IPS DF 19.7 (cell line): ENCODE measurements around the gene BRD9.
"Not testable (repeated sequence)": the region's sequence is repeated elsewhere in the genome, so short reads cannot be mapped to it uniquely, and the experiment has no call there.

ENCODE experiments used
- DNase-seq: peaks from one replicate; pipeline ENCODE4 v3.0.0-alpha.2; 2013; ENCODE audit warnings: low read depth, low spot score

Gene BRD9

DNA sequence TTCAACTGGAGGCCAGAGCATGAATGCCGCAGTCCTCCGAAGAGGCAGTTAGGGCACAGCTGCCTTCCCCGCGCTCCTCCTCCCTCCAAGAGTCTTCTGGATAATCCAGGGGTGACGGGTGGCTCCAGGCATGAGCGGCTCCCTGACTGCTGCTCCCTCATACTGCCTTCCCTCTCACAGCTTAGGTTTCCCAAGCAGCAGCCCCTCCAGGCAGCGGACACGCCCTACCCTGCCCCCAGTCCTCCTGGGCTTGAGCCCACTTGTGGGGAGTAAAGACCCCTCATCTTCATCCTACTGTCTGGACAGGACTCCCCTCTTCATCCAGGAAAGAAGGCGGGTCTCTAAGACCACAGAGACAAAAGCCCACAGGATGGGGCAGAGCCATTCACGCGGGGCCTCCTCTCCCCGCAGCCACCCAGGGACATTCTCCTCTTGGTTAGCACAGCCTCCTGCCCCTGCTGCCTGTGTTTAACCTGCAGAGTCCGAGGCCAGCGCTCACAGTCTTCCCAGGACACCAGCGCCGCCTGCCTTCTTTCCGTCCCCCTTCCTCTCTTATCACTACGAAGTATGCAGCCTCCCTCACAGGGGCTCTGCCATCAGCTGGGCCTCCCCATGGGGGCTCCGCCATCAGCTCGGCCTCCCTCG is 47.4 kb downstream of the BRD9 start:
- DNase-seq: not testable (repeated sequence)

DNA sequence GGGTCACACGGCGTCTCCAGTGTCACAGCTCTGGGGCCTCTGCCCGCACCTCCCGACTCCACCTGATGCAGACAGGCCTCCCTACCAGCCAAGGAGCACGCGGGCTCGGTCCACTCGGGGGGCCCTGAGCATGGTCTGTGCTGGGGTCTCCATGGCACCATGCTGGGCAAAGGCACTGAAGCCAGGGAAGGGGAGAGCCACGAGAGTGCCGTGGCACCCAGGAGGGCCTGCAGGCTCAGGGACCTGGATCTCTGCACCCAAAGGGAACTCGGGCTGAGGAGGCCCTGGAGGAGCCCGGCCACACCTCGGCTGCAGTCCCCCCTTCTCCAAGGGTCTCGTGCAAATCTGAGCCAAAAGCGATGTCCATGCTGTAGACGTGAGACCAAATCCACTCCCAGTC is 48.2 kb downstream of the BRD9 start:
- not testable (repeated sequence) for DNase-seq

DNA sequence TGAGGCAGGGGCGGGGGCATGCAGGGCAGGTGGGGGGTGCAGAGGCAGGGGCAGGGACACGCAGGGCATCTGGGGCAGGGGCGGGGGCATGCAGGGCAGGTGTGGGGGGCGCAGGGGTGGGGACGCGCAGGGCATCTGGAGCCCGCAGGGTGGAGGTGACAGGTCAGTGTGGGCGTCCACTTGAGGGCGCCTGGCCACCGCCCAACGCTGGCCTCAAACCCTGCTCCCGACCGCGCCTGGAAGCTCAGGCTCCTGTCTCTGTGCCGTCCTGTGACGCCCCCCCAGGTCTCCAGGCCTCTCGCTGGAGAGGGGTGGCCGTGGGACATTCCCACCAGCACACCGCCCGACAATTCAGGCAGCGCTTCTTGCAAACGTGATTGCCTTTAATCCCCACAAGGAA is 48.7 kb downstream of the BRD9 start:
- DNase-seq: not testable (repeated sequence)

GRCh38 chr5:843371-843770 is 49.2 kb downstream of the BRD9 start:
- DNase-seq: not testable (repeated sequence)

DNA sequence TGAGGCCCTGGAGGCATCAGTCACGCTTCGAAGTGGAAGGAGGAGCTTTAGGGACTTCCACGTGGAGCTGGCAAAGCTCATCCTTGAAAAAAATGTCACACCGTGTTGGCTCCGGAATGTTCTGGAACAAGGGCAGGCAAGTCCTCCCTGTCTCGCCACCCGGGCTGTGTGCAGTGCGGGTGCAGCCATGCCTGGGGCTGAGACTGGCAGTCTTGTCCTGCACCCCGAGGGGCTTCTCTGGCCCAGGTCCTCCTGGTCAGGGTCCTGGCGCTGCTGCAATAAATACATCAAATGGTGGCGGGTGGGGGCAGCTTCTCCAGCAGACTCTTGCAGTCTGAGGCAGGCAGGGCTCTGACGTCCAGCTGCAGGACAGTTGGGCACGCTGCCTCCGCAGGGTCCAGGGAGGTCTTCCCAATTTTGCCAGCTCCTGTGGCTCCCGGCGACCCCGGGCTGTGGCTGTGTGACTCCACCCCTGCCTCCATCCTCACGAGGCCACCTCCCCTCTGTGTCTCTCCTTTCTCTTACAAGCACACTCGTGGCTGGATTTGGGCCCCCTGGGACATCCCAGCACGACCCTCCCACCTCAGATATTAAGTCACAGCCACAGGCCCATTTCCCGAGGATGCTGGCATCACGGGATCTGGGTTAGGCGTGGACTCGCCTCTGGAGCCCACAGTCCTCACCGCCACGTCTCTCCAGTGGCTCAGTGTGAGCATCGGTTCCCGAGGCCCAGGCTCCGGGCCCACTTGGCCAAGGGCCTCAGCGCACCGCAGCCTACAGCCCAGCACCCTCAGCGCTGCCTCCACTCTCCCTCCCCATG is 50.0 kb downstream of the BRD9 start:
- DNase-seq: not testable (repeated sequence)

DNA sequence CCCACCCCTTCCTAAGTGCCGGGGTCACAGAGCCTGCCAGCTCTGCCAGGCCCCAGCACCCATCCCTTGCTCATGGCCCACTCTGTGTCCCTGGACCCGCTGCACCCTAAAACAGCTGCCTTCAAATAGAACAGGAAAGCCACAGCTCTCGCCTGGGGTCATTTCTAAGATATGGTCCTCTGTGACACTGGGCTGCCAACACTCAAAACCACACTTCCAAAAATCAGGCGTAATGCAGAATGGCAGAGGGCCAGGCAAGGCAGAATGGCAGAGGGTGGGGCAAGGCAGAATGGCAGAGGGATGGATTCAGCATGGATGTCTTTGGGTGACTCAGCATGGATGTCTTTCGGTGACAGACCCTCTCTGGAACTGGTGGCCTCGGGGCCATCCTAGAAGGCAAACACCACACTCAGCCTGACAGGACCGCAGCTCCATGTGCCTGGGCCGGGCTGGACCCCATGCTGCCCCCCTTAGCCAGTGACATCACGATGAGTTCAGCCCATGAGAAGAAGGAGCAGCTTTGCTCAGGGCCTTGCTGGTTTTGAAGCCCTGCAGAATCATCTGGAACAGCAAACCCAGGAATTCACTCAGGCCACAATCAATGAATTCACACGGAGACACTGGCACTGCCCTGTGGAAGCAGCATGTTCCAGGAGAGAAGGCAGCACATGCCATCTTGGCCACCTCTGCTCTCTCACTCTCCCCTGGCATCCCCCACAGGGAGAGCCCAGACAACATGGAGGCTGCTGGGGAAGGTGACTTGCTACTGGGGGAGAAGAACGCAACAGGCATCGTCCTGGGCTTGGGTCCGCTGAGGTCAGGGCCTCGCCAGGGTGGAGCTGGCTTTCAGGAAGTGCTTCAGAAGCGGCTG is 50.8 kb downstream of the BRD9 start:
- not testable (repeated sequence) for DNase-seq

GRCh38 chr5:840974-841435 is 51.6 kb downstream of the BRD9 start:
- not testable (repeated sequence) for DNase-seq

- not testable (repeated sequence) for DNase-seq
These were observed 52.3 kb downstream of the BRD9 start for GRCh38 chr5:840118-840973.

DNA sequence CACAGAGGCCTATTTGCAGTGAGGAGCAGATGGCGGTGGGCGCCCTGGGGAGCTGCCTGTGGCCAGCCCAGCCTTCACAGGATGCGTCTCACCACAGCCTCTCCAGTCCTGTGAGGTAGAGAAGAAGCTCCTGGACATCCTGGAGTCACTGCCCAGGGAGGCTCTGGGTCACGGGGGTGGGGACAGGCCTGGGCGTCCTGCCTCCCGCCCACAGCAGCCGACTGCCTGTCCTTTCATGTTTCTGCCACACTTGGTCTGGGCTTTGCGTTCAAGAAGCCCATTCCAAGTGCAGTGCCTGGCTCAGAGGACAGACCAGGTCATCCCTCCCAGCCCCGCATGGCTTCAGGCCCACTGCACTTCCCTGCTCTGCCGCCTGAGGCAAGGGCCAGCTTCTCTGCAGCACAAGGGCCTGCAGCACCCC is 54.2 kb downstream of the BRD9 start:
- not testable (repeated sequence) for DNase-seq

- not testable (repeated sequence) for DNase-seq
These were observed 54.9 kb downstream of the BRD9 start for GRCh38 chr5:837621-838121.

DNA sequence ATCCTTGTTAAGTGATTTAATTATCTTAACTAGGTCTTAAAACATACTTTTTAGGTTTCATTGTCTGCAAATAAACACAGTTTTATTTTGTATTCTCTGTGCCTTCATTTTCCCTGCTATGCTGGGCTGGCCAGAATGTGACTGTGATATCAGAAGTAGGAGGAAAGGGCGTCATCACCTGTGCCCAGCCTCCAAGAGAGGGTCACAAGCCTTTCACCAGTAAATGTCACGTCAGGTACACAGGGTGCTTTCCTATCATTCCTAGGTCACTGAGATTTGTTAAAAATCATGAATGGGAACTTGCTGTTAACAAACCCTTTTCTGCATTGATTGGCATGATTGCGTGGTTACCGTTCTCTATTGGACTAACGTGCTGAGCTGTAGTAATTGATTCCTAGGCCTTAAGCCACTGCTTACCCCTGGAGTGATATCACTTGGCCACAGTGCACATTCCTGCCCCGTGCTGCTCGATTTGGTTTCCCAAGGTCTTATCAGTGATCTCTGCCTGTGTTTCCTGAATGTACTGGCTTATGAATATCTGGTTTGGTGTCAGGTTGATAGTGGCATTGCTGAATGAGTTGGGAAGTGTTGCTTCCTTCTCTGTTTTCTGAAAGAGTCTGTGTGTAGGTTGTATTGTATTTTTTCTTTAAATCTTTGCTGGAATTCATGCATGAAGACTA is 56.5 kb downstream of the BRD9 start:
- DNase-seq: not testable (repeated sequence)

DNA sequence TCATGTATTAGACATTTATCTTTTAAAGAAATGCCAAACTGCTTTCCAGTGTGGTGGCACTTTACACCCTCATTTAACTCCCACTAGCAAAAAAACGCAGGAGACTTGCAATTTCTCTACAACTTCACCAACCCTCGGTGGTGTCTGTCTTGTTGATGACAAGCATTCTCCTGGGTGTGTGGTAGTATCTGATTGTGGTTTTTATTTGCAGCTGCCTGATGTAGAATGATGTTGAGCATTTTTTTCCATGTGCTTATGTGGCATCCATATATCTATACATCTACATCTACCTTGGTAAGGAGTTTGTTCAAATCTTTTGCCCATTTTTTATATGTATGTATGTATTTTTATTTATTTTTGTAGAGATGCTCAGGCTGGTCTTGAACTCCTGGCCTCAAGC is 58.6 kb downstream of the BRD9 start:
- DNase-seq: not testable (repeated sequence)

GRCh38 chr5:828194-828593 is 64.4 kb downstream of the BRD9 start:
- DNase-seq: not testable (repeated sequence)

- DNase-seq: not testable (repeated sequence)
These were observed 67.1 kb downstream of the BRD9 start for GRCh38 chr5:825544-825943.

DNA sequence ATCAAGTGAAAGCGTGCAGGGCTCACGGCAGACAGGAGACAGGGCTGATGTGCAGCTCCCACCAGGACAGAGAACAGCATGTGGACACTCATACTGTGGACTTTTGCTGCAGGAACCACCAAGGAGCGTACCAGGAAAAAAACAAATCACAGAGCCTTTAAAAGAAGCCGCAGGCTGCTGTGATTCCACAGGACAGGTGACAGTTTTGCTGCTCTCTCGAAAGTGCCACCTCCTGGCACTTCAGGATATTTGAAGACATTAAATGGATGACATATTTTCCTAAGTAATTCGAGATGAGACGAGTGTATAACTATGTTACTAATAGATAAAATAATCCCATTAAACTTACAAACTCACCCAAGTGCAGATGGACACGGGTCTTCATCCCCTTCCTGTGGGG is 71.1 kb downstream of the BRD9 start:
- DNase-seq: no peak

DNA sequence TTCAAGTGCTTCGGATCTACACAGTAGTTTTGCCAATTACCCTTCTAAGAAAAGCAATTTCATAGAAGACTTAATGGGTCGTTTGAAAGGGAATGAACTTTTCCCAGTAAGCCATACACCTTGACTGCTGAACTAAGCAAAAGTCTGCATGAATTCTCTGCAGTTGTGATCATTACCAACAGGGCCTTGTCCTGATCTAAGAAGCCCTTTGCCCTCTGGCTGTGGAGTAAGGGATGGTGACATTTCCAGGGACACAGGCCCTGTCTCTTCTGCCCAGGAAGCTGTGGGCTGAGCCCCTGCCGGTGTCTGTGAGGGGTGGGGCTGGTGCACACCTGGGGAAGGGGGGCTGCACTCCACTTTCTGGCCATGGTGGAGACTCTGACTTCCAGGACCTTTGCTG is 72.4 kb downstream of the BRD9 start:
- no peak for DNase-seq

- no peak for DNase-seq
These were observed 73.5 kb downstream of the BRD9 start for GRCh38 chr5:819078-819477.

GRCh38 chr5:816176-816575 is 76.4 kb downstream of the BRD9 start:
- DNase-seq: no peak

DNA sequence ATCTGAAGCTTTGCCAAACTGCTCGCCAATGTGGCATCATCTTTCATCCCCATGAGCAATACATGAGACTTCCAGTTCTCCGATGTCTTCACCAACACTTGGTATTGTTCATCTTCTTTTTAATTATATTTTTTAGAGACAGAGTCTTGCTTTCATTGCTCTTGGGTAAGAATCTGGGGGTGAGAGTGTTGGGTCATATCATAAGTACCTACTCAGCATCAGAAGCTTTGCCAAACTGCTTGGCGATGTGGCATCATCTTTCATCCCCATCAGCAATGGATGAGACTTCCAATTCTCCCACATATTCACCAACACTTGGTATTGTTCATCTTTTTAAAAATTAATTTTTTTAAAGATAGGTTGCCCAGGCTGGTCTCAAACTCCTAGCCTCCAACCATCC is 77.2 kb downstream of the BRD9 start:
- DNase-seq: no peak
